Body of pancreas (tissue), 4 donors: ENCODE data around the gene FBP2. TPM values are rescaled to one million over a fixed set of nuclear protein-coding genes. Genes with fewer than 3 reads are reported as not detected.

Source experiments
- ATAC-seq: fragments of 150-250 bp; one replicate; pipeline ENCODE4 v1.9.1; 2016
- DNase-seq, 4 donors: peaks; one replicate each; pipeline ENCODE4 v3.0.0-alpha.2; 2019
- H3K27ac ChIP-seq, 4 donors: fragments of 200-600 bp; sonication (generic); 1 replicate in 3 of 4; 2 replicates in 1 of 4; pipeline versions ENCODE4 v1.5.1 to v1.6.1; 2016 to 2019; ENCODE audit warnings: mild to moderate bottlenecking in 1 of 4, mixed read lengths in 1 of 4, moderate library complexity in 1 of 4
- H3K27me3 ChIP-seq, 2 donors: fragments of 200-600 bp; sonication (generic); one replicate each; pipeline ENCODE4 v1.6.0; 2016; ENCODE audit warnings: mild to moderate bottlenecking in 1 of 2
- H3K36me3 ChIP-seq, 2 donors: fragments of 200-600 bp; sonication (generic); replicated peaks in 1 of 2; 2 replicates each; pipeline ENCODE4 v1.5.1; 2016; ENCODE audit warnings: low read depth in 2 of 2; ENCODE audit not compliant: insufficient read depth in 1 of 2
- H3K4me1 ChIP-seq: fragments of 200-600 bp; sonication (generic); one replicate; pipeline ENCODE4 v1.6.0; 2016
- H3K4me3 ChIP-seq, 2 donors: fragments of 200-600 bp; sonication (generic); 1 replicate in 1 of 2; 2 replicates in 1 of 2; pipeline ENCODE4 v1.5.1; 2016 to 2019
- H3K9me3 ChIP-seq, 3 donors: fragments of 200-600 bp; sonication (generic); 1 replicate in 2 of 3; 2 replicates in 1 of 3; pipeline ENCODE4 v1.5.1; 2016
- POLR2A ChIP-seq, 3 donors: fragments of 450-650 bp; IDR thresholded peaks; one replicate each; pipeline ENCODE4 v1.6.1; 2016; ENCODE audit warnings: antibody characterized with exemption in 3 of 3, mild to moderate bottlenecking in 2 of 3
- WGBS, 2 donors: methylation state at CpG; one replicate each; pipeline ENCODE4 v1.1.5; 2017; 5-methylcytosine and 5-hydroxymethylcytosine counted together
- intact Hi-C: fragments of 100-400 bp; cut with DNase I; formaldehyde crosslinking; loops from one replicate; pipeline ENCODE4 v1.15.1; 2023
- total RNA-seq, 2 donors: library from RNA; depleted of rRNA; stranded (reverse); fragments of >200 nt; gene quantifications; one replicate each; pipeline ENCODE4 v1.1.0, GENCODE V29; 2016
- TF ChIP-seq, protein P1 (sequence below), 7 experiments: fragments of 450-650 bp in 4 of 7; fragments of 200-600 bp in 3 of 7; sonication (generic) in 3 of 7; IDR thresholded peaks; one replicate each; pipeline ENCODE4 v1.5.1; 2016 to 2019; ENCODE audit warnings: antibody characterized with exemption in 7 of 7

FBP2 gene
- total RNA-seq, 2 donors from 2014 or later: 0.66 to 3.1 TPM

DNA sequence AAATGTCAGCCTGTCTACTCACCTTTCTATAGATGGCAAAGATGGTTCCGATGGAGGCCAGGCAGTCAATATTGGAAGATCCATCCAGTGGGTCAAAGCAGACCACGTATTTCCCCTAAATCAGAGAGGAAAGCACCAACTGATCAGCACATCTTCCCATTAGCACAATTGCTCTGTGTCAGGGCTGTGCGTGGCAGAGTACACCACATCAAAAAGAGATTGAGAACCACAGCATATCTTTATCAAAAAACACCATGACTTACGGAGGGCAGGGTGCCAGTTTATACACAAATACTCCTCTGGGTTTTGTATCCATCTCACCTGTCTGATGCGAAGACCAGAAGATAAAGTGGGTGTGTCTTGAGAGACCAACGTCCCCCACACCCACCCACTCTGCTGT is 9.1 kb downstream of the FBP2 start:
- WGBS, 2 donors: 88% methylated on average over 6 of the region's 6 CpGs
- intact Hi-C loops: no loop called here

GRCh38 chr9:94581728-94582127 is 11.9 kb downstream of the FBP2 start:
- 91 to 95% methylated on average over 5 of the region's 5 CpGs for WGBS, 2 donors
- DNase-seq (no peak), ATAC-seq (no peak)
- Histone ChIP-seq H3K27me3 (no peaks in the 10 kb centered on the region), H3K36me3 (no peaks in the 10 kb centered on the region), H3K4me1 (peaks cover 5% of the 10 kb centered on the region), H3K9me3 (no peaks in the 10 kb centered on the region), H3K4me3 (no peak overlapping the region), H3K27ac (no peak overlapping the region)
- intact Hi-C loops: no loop called here
- TF ChIP-seq, protein P1, sequence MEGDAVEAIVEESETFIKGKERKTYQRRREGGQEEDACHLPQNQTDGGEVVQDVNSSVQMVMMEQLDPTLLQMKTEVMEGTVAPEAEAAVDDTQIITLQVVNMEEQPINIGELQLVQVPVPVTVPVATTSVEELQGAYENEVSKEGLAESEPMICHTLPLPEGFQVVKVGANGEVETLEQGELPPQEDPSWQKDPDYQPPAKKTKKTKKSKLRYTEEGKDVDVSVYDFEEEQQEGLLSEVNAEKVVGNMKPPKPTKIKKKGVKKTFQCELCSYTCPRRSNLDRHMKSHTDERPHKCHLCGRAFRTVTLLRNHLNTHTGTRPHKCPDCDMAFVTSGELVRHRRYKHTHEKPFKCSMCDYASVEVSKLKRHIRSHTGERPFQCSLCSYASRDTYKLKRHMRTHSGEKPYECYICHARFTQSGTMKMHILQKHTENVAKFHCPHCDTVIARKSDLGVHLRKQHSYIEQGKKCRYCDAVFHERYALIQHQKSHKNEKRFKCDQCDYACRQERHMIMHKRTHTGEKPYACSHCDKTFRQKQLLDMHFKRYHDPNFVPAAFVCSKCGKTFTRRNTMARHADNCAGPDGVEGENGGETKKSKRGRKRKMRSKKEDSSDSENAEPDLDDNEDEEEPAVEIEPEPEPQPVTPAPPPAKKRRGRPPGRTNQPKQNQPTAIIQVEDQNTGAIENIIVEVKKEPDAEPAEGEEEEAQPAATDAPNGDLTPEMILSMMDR (IDR thresholded peaks at IDR 0.05): no peak
- TF ChIP-seq POLR2A (IDR thresholded peaks at IDR 0.05): no peak

More for the DNA sequence above, 9.1 kb downstream of the FBP2 start:
- no peaks in the 10 kb centered on the region for H3K4me1 ChIP-seq
- no peak overlapping the region for H3K4me3 ChIP-seq
- ATAC-seq: no peak
- H3K9me3 ChIP-seq: no peaks in the 10 kb centered on the region
- no peak for TF ChIP-seq POLR2A (IDR thresholded peaks at IDR 0.05)
- TF ChIP-seq, protein P1 (IDR thresholded peaks at IDR 0.05): no peak
- no peak for DNase-seq
- H3K27ac ChIP-seq: no peak overlapping the region
- H3K36me3 ChIP-seq: no peaks in the 10 kb centered on the region
- no peaks in the 10 kb centered on the region for H3K27me3 ChIP-seq

- Histone ChIP-seq H3K36me3 (no peaks in the 10 kb centered on the region), H3K4me1 (peaks cover 5% of the 10 kb centered on the region), H3K4me3 (no peak overlapping the region), H3K9me3 (no peaks in the 10 kb centered on the region), H3K27me3 (no peaks in the 10 kb centered on the region), H3K27ac (no peak overlapping the region)
- intact Hi-C loops: no loop called here
- 7 to 18% methylated on average over 2 of the region's 2 CpGs for WGBS, 2 donors
- DNase-seq: no peak
- TF ChIP-seq, protein P1 (IDR thresholded peaks at IDR 0.05): no peak
- TF ChIP-seq POLR2A (IDR thresholded peaks at IDR 0.05): no peak
- no peak for ATAC-seq
These were observed 16.1 kb downstream of the FBP2 start for GRCh38 chr9:94577571-94577970.

- H3K9me3 ChIP-seq: no peaks in the 10 kb centered on the region
- DNase-seq: no peak
- no peak for TF ChIP-seq POLR2A (IDR thresholded peaks at IDR 0.05)
- TF ChIP-seq, protein P1 (IDR thresholded peaks at IDR 0.05): no peak
- H3K27ac ChIP-seq: no peak overlapping the region
- peaks cover 5% of the 10 kb centered on the region for H3K4me1 ChIP-seq
- no peak for ATAC-seq
- intact Hi-C loops: no loop called here
- H3K4me3 ChIP-seq: no peak overlapping the region
- no peaks in the 10 kb centered on the region for H3K27me3 ChIP-seq
- no peaks in the 10 kb centered on the region for H3K36me3 ChIP-seq
- WGBS, 2 donors: 0 to 39% methylated on average over 1 of the region's 1 CpG
These were observed 16.6 kb downstream of the FBP2 start for GRCh38 chr9:94577036-94577435.

GRCh38 chr9:94576131-94576530 is 17.5 kb downstream of the FBP2 start:
- H3K4me1 ChIP-seq: peaks cover 5% of the 10 kb centered on the region

More at GRCh38 chr9:94576131-94576530, 17.5 kb downstream of the FBP2 start:
- H3K9me3 ChIP-seq: no peaks in the 10 kb centered on the region
- no peak overlapping the region for H3K4me3 ChIP-seq
- no peak overlapping the region for H3K27ac ChIP-seq
- no peaks in the 10 kb centered on the region for H3K36me3 ChIP-seq
- H3K27me3 ChIP-seq: no peaks in the 10 kb centered on the region
- WGBS, 2 donors: 79 to 87% methylated on average over 2 of the region's 2 CpGs
- DNase-seq: no peak
- ATAC-seq: no peak
- no peak for TF ChIP-seq POLR2A (IDR thresholded peaks at IDR 0.05)
- TF ChIP-seq, protein P1 (IDR thresholded peaks at IDR 0.05): no peak
- intact Hi-C loops: no loop called here
